ENCODE data around the gene FLNA.
"Not testable (repeated sequence)": the region's sequence is repeated elsewhere in the genome, so short reads cannot be mapped to it uniquely, and the experiment has no call there.

Gene FLNA

GRCh38 chrX:154328646-154329045 is 45.8 kb downstream of the FLNA start:
- DNase-seq, result no peak

- DNase-seq, result peak in 2 of 4 experiments; percentile 15 to 39
These were observed 47.2 kb downstream of the FLNA start for GRCh38 chrX:154327038-154327820.

DNA sequence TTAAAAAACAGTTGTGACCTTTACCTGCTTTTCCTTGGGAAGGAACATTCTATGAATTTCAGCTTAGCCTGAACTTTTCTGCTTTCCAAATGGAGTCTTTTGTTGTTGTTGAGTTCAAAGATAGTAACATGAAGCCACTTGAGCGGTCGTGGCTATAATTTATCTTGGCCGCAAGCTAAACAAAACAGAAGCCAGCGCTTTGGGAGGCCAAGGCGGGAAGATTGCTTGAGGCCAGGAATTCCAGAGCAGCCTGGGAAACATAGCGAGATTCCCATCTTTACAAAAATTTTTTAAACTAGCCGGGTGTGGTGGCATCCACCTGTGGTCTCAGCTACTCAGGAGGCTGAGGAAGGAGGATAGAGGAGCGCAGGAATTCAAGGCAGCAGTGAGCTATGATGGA is 48.9 kb downstream of the FLNA start:
- no peak for DNase-seq

- no peak for DNase-seq
These were observed 50.9 kb downstream of the FLNA start for GRCh38 chrX:154323537-154323936.

- DNase-seq, result no peak
These were observed 51.5 kb downstream of the FLNA start for GRCh38 chrX:154322890-154323289.

- DNase-seq, result no peak
These were observed 52.8 kb downstream of the FLNA start for GRCh38 chrX:154321594-154321993.

- DNase-seq, result no peak
These were observed 53.3 kb downstream of the FLNA start for GRCh38 chrX:154321152-154321551.

DNA sequence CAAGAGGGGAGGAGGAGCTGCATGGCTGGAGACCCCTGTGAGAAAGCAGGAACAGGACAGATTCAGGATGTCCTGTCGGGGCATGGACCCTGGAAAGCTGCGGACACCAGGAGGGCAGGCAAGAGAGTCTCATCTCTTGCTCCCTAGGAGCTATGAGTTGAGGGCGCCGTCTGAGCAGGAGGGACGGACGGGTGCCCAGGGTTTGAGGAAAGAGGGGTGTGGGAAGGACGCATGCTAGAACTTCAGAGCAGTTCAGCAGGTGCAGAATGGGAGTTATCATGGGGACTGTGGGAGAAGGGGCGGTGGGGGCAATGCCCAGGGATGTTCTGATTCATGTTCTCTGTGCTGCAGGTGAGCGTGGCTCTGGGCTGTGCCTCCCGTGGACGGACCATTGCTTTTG is 54.0 kb downstream of the FLNA start:
- no peak for DNase-seq

- no peak for DNase-seq
These were observed 56.9 kb downstream of the FLNA start for GRCh38 chrX:154317391-154317995.

- DNase-seq, result no peak
These were observed 59.0 kb downstream of the FLNA start for GRCh38 chrX:154315416-154315815.

GRCh38 chrX:154313147-154313546 is 61.3 kb downstream of the FLNA start:
- DNase-seq, result no peak

DNA sequence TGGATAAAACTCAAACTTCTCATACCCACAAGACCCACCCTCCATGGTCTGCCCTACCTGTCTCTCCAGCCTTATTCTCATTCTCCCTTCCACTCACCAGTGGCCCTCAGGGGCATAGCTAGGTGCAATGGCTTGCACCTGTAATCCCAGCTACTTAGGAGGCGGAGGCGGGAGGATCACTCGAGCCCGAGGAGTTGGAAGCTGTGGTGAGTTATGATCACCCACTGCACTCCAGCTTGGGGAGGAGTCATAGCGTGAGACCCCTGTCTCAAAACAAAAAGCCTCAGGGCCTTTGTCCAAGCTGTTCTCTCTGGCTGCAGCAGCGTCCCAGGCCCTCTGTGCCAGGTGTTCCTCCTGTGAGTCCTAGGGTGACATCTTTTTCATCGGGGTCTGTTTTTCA is 62.3 kb downstream of the FLNA start:
- DNase-seq, result no peak

GRCh38 chrX:154310616-154311536 is 63.6 kb downstream of the FLNA start:
- DNase-seq, result no peak

GRCh38 chrX:154309041-154309775 is 65.2 kb downstream of the FLNA start:
- no peak for DNase-seq

DNA sequence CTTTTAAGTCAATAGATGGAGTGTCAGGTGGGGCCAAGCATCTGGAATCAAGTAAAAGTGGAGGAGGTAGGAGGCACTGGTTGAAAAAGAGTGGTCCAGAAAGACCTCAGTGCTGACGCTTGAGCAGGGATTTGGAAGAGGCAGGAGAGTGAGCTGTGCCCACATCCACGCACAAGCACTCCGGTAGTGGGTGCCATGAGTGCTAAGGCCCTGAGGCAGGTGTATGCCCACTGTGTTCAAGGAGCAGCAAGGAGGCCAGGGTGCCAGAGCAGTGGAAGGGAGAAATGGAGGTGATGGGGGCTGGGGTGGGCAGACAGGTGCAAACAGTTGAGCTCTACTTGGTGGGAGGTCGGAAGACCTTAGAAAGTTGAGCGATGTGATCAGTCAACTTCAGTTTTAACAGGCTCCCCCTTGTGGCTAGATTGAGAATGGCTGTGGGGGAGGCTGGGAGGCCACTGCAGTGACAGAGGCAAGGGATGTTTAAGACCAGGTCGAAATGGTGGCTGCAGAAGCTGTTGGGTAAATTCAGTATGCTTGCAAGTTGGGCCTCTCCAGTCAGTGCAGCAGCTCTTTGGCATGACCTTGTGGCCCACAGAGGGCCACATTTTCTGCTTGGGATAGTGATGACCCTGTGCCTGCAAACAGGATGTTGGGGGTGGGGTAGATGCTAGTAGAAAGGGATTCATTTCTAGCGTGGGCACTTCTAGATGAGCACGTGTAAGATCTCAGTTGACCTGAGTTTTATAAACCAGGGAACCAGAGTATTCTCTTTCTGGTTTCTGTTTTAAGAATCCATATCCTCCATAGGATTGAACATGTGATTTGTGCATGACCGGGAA is 66.1 kb downstream of the FLNA start:
- peak; percentile 36 to 68 (median 54) for DNase-seq

DNA sequence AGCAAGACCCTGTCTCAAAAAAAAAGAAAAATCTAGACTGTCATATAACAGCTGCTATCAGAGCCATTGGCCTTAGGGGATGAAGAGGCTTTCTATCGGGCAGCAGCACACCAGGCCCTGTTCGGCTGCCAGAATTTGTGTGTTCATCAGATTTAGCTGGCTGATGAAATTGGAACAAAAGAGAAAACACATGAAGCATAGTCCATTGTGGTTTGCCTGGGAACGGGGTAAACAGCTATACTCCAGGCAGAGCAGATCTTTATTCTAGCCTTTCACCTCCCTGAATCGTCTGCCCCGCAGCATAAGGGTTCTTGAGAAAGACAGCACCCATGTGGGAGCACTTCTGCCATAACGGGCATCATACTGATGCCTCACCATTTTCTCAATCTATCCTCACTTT is 67.2 kb downstream of the FLNA start:
- DNase-seq, result no peak

GRCh38 chrX:154305541-154306205 is 68.8 kb downstream of the FLNA start:
- no peak for DNase-seq

DNA sequence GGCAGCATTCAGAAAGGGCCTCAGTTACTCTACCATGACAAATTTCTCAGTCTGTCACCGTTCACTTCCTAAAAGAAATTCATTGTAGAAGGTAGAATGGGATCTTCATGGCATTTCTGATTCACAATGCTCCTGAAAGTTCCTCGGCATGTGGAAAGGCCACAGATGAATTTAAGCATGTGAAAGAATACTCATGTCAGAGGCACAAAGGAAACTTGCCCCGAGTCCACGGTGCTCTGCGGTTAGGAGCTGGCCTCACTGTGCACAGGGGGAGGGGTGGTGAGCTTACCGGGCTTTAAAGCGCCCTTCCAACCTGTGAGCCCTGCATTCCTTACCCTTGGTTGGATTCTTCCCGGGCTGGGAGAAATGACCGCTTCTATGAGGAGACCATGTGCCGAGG is 69.6 kb downstream of the FLNA start:
- no peak for DNase-seq

GRCh38 chrX:154303476-154303875 is 71.0 kb downstream of the FLNA start:
- no peak for DNase-seq

- not testable (repeated sequence) for DNase-seq
These were observed 71.4 kb downstream of the FLNA start for GRCh38 chrX:154302998-154303397.

- no peak for DNase-seq
These were observed 73.6 kb downstream of the FLNA start for GRCh38 chrX:154300816-154301215.

Measured in activated naive CD4-positive, alpha-beta T cell (primary cell).